VCaP (cell line): ENCODE results near the gene TBC1D22A.

Experiments
- H3K27ac ChIP-seq: fragments of 450-650 bp; 2 replicates; pipeline ENCODE4 v1.5.1; 2017
- CTCF ChIP-seq: fragments of 450-650 bp; conservative IDR thresholded peaks from 2 replicates; pipeline ENCODE4 v1.5.1; 2017; ENCODE audit warnings: mild to moderate bottlenecking, moderate library complexity

Gene TBC1D22A

GRCh38 chr22:46856661-46857060 is 94.2 kb downstream of the TBC1D22A start:
- no peak for TF ChIP-seq CTCF

DNA sequence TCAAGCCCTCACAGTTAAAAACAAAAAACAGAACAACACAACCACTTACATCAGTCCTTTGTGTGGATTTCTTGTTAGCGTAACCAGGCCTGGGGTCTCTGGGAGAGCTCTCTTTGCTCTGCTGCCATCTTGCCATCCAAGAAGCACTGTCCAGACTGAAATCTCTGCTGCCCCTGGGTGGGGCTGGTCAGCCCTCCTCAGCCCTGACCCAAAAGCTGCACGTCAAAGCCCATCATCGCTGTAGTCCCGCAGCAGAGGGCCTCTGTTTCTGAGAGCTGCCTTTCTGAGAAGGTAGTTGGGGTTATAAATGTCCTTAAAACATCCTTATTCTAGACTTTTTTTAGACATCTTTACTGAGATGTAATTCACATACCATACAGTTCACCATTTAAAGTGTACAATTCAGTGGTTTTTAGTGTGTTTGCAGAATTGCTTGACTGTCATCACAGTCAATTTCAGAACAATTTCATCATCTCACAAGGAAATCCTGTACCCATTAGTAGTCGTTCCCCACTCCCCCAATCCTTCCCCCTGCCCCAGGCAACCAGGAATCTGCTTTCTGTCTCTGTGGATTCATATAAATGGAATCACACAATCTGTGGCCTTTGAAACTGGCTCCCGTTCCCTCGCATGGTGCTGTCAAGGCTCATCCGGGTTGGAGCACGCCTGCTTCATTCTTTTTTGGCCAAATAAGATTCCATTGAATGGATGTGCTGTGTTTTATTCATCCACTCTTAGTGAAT is 94.9 kb downstream of the TBC1D22A start:
- H3K27ac ChIP-seq = no peak overlapping the region
- TF ChIP-seq CTCF = no peak

More at GRCh38 chr22:46856661-46857060, 94.2 kb downstream of the TBC1D22A start:
- no peak overlapping the region for H3K27ac ChIP-seq

DNA sequence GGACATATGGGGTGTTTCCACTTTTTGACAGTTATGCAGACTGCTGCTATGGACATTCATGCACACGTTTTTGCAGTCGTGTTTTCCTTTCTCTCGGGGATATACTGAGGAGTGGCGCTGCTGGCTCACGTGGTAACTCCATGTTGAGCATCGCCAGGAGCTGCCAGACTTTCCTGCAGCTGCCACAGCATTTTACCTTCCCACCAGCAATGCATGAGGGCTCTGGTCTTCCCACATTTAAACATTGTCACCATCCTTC is 95.4 kb downstream of the TBC1D22A start:
- H3K27ac ChIP-seq = no peak overlapping the region
- TF ChIP-seq CTCF = no peak

GRCh38 chr22:46858181-46858771 is 95.8 kb downstream of the TBC1D22A start:
- TF ChIP-seq CTCF = no peak
- no peak overlapping the region for H3K27ac ChIP-seq

GRCh38 chr22:46860562-46860961 is 98.1 kb downstream of the TBC1D22A start:
- no peak for TF ChIP-seq CTCF

DNA sequence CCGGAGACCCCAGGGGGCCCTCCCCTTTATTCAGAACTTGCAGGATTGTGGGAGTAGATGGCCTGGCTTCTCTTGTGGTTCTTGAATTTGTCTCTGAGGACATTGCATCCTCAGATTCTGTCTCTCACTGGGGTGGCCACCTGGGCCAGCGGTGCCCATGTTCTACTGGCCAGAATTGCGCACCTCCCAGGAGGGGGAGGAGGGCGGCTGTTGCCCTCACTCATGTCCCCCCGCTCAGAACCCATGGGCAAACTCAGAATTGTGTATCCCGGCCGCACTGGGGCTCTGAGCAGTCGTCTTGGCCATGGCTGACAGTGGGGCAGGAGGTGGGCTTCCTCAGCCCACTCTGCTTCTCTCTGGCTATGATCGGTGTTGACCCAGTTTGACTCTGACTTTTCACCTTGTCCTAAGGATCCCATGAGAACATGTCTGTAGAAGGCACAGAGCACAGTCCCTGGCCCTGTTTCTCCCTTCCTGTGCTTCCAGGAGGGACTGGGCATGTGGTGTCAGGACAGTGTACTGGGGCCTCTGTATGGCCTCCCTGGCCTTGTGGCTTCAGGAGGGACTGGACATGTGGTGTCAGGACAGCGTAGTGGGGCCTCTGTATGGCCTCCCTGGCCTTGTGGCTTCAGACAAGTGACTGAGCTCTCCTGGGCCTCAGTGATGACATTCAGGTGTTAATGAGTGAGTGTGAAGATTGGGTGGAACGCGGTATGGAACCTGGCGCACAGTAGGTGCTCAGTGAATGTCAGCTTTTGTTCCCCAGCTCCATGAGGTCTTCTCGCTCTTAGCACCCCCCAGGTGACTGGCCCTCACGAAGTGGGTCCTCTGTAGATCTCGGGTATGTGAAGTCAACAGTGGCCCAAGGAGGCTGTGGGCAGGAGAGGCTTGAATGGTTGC is 99.3 kb downstream of the TBC1D22A start:
- no peak overlapping the region for H3K27ac ChIP-seq
- TF ChIP-seq CTCF = no peak

More at GRCh38 chr22:46860562-46860961, 98.1 kb downstream of the TBC1D22A start:
- no peak overlapping the region for H3K27ac ChIP-seq
